GM21737 (cell line): ENCODE results near the gene CHRNB1.
"Not testable (repeated sequence)": the region's sequence is repeated elsewhere in the genome, so short reads cannot be mapped to it uniquely, and the experiment has no call there.

Experiments used
- ATAC-seq: cut with Tn5 transposase; IDR thresholded peaks from one replicate; pipeline ENCODE4 v1.9.1; 2021; ENCODE audit warnings: mild to moderate bottlenecking, moderate library complexity; ENCODE audit not compliant: unreplicated experiment

The CHRNB1 gene

DNA sequence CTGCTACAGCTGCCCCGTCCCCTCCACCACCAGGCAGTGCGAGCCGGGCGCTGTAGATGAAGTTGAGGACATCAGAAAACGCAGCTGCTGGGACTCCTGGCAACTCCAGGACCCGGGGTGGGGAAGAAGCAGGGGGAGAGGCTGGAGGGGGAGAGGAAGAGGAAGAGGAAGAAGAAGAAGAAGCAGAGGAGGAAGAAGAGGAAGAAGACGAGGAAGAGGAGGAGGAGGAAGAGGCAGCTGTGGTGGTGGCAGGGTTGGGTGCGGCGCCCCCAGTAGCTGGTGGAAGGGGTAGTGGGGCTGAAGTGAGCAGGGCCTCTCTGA lies 21.4 kb downstream of the CHRNB1 start:
- ATAC-seq = no peak

DNA sequence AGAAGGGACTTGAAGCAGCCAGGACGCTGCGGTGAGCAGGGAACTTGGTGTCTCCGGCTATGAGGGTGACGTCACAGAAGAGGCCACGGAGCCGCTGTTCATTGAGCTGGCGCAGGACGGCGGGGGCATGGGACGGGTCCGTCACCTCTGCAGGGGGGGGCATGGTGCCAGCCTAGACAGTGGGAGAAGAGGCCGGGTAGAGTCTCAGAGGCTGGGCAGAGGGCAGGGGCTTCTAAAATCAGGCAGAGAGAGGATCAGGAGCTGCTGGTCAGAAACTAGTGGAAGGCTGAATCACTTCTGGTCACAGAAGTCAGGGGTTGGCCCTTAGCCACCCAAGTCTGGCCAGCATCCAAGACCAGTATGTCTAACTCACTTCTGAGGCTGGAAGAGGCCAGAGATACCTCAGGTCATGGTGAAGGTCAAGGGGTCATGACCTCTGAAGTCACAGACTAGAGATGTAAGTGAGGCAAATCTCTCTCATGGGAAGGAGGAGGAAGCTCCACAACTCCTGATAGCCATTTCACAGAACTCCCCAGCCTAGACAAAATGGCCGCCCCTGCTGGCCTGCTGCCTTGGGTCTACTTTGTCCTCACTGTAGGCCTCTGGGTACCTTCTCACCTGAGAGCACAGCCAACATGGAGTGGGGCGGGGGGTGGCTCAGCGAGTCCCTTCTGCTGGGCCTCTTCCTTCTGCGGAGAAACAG lies 21.9 kb downstream of the CHRNB1 start:
- no peak for ATAC-seq

DNA sequence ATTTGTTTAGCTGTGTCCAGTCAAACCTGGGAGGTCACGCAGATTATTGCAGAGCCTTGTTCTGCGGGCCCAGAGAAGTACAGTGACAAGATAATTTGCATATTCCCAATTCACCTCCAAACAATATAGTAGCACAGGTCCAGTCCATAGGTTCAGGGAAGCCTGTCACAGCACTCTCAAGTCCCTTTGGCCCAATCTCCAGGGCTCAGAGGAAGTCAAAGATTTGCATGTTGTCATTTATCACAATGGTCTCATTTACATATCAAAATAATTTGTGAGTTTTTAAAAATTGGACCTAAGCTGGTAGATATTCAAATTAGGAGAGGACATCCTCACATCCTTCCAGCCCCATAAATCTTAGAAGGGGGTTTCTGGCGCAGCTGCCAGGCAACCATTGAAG lies 22.6 kb downstream of the CHRNB1 start:
- ATAC-seq = no peak

DNA sequence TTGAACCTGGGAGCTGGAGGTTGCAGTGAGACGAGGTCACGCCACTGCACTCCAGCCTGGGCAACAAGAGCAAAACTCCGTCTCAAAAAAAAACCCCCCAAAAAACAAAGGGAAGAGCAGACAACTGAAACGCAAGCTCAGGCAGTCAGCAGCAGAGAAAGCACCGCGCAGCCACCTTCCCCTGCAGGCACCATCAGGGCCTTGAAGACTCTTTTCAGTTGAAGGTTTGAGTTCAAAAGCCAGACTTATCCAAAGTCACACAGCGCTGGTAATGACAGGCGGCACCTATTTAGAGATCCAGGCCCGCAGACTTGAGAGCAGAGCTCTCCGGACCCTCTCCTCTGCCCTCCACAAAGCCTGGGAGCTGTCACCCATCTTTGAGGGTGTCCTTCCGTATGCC lies 23.4 kb downstream of the CHRNB1 start:
- no peak for ATAC-seq

DNA sequence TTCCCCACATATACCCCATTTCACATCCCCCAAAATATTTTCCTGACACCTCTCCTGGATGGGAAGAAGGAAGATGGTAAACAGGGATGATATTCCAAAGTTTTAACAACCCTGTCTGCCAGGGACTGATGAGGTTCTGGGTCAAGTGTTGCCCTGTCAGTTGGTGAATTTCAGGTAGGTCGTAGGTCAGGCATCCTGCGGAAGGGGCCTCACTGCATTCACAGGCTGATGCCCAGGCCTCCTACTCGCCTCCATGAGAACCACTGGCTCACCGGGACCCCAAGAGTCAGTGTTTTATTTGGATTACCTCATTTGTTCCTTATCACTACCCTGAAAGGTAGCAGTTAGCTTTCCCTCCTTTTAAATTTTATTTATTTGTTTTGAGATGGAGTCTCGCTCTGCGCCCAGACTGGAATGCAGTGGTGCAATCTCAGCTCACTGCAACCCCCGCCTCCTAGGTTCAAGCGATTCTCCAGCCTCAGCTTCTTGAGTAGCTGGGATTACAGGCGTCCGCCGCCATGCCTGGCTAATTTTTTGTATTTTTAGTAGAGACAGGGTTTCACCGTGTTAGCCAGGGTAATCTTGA lies 24.0 kb downstream of the CHRNB1 start:
- no peak for ATAC-seq

DNA sequence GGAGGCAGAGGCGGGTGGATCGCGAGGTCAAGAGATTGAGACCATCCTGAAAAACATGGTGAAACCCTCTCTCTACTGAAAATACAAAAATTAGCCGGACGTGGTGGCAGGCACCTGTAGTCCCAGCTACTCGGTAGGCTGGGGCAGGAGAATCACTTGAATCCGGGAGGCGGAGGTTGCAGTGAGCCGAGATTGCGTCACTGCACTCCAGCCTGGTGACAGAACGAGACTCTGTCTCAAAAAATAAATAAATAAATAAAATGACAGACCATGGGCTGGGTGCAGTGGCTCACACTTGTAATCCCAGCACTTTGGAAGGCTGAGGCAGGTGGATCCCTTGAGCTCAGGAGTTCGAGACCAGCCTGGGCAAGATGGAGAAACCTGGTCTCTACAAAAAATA lies 25.0 kb downstream of the CHRNB1 start:
- not testable (repeated sequence) for ATAC-seq

DNA sequence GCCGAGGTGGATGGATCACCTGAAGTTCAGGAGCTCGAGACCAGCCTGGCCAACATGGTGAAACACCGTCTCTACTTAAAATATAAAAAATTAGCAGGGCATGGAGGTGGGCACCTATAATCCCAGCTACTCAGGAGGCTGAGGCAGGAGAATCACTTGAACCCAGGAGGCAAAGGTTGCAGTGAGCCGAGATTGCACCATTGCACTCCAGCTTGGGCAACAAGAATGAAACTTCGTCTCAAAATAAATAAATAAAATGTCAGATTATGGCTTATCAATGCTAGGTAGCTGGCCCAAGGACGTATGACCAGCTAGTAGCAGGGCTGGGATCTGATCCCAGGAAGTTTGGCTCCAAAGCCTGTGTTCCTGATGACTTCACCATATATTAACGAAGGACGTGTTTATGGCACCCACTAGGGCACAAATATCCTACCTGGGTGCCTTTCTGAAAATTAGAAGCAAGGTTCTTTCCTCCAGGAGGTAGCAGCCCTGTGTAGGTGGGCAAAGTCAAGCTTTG lies 25.7 kb downstream of the CHRNB1 start:
- not testable (repeated sequence) for ATAC-seq

DNA sequence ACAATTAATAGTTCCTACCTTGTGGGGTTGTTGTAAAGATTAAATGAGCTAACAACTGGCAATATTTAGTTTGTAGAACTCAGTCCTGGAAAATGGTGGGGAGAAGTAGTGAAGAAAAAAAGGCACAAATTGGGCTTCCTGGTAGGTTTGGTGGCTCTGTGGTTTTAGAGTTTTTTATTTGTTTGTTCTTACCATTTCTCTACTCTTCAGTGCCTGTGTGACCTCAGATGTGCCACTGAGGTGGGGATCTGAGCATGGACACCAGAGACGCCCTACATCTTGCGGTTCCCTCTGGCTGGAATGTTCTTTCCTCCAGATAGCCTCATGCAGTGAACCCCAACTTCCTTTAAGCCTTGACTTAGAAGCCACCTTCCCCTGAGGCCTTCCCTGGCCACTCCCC lies 26.9 kb downstream of the CHRNB1 start:
- ATAC-seq = no peak

DNA sequence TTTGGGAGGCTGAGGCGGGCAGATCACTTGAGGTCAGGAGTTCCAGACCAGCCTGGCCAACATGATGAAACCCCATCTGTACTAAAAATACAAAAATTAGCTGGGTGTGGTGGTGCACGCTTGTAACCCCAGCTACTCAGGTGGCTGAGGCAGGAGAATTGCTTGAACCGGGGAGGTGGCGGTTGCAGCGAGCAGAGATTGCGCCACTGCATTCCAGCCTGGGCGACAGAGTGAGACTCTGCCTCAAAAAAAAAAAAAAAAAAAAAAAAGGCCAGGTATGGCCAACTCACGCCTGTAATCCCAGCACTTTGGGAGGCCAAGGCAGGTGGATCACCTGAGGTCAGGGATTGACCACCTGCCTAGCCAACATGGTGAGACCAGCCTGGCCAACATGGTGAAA lies 29.9 kb downstream of the CHRNB1 start:
- not testable (repeated sequence) for ATAC-seq

DNA sequence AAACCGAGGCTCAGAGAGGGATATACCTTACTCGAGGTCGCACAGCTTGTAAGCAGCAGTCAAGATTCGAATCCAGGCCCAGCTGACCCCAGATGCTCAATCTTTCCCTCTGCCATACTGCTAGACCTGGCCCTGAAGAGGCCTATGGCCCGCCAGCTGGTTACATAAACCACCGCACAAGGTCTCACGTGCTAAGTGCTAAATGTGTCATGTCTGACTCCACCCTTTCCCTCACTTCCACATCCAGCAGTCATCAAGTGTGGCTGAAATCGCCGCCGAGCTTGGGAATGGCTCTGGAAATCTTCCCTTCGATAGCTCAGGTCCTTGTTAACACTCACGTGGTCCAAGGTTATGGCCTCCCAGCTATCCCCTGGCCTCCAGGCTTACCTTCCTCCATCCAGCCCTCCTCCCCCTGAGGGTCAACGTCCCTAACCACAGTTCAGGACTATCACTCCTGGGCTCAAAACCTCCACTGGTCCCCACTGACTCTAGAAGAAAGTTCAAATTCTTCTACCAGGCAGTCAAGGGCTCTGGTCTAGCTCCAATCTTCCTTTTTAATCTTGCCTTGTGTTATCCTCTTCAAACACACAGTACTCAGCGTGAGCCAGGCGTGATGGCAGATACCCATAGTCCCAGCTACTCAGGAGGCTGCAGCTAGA lies 31.0 kb downstream of the CHRNB1 start:
- ATAC-seq = no peak

DNA sequence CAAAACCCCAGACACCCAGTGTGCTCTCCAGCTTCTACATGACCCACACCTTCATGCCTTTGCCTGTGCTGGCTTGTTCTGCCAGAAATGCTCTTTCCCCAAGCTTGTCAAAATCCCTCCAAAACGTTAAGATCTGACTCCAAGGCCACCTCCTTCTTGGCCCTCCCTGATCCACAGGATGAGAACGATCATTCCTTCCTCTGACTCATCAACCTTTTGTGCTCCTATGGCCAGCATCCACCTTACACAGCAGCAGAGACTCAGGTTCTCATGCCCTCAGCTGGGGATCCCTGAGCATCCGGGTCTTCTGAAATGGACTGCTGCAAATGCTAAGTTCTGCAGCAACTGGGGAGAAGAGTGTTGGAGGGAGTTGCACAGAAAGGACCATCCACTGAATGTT lies 31.6 kb downstream of the CHRNB1 start:
- no peak for ATAC-seq

DNA sequence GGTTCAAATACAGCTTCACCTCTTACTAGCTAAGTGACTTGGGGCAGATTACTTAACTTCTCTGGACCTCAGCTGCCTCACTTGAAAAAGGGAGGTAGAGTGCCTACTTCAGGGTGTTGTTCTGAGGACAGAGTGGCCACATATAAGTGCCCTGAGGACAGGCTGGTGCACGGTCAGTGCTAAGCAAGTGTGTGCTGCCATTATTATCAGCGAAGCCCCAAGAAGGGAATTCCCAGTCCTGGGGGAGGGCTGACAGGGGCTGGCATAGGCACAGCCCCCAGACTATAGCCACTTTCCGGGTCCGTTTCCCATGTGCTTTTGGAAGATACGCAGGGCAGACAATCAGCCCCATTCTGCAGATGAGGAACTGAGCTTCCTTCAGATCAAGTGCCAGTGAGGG lies 32.1 kb downstream of the CHRNB1 start:
- no peak for ATAC-seq

DNA sequence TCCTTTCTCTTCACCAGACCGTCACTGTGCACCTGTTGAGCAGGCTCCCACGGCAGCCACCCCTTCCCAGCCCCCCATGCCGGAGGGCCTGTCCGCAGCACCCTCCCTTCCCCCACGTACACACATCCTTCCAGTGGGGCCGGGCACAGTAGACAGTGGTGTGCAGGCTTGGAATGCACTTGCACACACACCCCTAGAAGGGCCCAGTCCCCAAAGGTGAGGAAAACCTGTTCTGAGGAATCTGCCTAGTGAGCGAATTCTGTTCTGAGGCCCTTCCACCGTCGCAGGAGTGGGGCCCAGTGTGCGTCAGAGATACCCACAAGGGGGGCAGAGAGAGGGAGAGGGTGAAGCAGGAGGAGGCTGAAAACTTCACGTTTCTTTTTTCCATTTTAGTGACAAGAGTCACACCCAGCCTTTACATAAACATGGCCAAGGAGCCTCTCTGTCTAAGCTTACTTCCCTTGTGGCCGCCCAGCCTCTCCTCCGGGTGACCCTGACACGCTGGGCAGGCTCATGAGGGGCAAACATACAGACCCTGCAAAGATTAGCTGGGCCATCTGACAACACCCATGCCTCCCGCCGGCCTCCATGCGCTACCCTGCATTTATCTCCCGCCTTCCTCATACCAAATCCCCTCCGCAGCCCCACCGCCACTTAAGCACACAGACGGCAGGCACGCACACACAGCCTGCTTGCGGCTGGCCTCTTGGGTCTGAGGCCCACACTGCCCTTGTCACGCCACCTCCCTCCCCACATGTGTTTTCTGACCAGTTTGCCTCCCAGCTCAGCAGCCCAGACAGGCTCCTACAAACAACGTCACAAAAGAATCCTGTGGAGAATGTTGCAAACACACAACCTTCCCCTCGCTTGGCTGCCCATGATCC lies 32.8 kb downstream of the CHRNB1 start:
- no peak for ATAC-seq

DNA sequence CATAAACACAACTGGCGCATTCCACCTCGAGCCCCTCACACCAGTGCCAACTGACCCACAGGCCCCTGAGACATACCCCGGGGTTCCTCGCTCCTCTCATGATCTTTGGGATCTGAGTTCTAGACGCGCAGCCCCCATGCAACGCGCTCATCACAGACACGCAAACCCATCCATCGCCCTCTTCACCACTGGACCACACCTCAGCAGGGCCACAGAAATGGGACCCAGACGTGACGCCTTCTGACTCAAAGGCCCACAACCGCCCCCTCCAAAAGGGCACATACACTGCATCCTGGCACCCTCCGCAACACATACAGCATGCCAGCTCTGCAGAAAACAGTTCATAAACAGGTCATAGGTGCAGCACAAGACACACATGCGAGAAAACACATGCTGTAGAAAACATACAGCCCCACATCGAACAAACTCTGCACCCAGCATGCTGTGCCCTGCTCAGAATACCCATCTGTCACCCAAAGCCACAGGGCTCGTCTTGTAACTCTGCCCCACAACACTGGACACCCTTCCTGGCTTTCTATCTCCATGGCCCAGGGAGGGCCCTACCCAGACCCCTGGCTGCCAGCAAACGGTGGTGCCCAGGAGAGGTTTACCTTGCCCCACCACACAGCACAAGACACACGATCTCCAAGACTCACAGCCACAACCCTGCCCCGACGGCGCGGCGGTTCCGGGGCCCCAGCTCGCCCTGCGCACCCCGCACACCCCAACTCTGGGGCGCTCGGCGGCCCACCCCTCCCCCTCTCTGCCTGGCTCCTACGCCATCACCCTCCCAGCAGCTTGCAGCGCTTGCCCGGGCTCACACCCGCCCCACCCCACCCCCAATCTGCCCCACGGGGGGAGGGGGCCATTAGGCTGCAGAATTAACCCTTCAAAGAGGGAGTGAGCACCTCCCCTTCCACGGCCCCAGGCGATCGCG lies 33.7 kb downstream of the CHRNB1 start:
- no peak for ATAC-seq

DNA sequence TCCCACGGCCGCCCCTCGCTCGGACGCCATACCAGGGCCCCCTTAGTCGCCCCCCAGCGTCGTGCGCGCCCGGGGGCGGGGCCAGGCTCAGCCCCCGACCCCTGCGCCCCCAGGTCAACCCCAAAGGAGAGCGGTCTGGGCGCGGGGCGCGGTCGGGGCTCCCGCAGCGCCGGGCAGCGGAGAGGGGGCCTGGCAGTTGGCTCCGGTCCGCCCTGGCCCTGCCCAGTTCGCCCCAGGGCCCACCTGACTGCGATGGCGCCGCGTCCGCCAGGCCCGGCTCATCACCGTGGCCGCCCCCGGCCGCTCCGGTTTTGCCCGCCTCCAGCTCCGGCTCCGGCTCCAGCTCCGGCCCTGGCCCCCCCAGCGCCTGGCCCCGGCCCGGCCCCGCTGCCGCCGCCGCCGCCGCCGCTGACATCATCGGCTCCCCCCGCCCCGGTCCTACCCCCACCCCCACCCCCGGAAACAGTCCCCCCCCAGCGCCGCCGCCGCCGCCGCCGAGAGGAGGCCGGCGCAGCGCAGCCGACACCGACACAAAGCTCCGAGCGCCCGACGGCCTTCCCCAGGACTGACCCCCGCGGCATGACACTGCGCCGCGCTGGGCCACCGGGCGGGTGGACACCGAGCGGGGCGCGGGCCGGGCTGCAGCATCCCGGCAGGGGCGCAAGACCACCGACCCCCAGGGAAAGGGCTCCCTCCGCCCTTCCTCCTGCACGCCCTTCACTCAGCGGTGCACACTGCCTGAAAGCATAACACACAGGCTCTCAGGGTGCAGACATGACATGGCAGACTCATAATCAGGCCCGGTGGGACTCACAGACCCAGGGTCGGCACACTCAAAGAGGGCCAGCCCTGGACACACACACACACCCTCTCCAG lies 34.6 kb downstream of the CHRNB1 start, which contains the start of gene ZBTB4:
TSS of gene ZBTB4 (minus strand) at position 419 of the 876 bp plus-strand sequence. CDS start 12,830 bp downstream, outside the sequence.
- ATAC-seq = no peak

DNA sequence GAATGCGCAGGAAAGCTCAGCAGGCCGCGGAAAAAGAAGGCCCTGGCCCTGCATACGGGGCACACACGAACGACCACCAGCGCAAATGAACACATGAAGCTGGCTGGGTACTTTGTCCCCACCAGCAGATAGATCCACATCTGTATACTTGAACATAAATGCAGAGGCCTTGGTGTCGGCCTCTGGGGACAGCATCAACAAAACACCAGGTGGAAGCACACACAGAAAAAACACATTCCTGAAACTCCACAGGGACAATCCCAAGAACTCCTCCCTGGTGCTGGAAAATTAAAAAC lies 35.2 kb downstream of the CHRNB1 start:
- ATAC-seq = no peak

DNA sequence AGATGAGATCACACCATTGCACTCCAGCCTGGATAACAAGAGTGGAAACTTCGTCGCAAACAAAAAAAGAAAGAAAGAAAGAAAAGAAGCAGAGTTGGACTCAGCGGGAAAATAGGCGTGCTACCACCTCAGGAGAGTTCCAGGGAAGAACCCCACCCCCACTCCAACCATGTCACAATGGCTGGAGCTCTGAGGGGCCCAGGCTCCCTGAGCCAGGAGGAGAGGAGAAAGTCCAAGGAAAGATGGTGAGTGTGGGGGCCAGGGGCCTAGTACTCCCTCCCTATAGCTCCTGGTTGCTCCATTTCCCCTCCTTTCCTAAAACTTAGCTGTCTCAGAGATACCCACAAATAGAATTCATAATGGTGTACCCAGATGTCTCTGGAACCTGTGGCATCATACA lies 36.4 kb downstream of the CHRNB1 start, which contains the start of gene SLC35G6:
TSS of gene SLC35G6 (plus strand) at position 172 of the 400 bp plus-strand sequence. CDS start at position 243, 71 bp downstream.
- ATAC-seq = not testable (repeated sequence)

DNA sequence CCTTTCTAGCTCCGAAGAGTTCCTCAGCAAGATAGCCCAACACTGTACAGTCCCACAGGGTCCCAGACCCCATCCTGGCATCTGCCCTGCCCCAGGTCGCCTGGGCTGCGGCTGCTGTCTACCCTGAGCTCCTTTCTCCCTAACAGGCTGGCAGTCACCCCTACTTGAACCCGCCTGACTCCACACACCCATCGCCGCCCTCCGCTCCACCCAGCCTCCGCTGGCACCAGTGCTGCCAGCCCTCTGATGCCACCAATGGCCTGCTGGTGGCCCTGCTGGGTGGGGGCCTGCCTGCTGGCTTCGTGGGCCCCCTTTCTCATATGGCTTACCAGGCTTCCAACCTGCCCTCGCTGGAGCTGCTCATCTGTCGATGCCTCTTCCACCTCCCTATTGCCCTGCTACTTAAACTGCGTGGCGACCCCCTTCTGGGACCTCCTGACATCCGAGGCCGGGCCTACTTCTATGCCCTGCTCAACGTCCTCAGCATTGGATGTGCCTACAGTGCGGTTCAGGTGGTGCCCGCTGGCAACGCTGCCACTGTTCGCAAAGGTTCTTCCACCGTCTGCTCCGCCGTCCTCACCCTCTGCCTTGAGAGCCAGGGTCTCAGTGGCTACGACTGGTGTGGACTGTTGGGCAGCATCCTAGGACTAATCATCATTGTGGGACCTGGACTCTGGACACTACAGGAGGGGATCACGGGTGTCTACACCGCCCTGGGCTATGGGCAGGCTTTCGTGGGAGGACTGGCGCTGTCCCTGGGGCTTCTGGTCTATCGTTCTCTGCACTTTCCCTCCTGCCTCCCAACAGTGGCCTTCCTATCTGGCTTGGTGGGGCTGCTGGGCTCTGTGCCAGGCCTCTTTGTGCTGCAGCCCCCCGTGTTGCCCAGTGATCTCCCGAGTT lies 37.2 kb downstream of the CHRNB1 start:
- ATAC-seq = not testable (repeated sequence)
